ENCODE results near the gene NOVA2.

- no peak for TF ChIP-seq PATZ1 (CRISPR knock-in tag; IDR thresholded peaks at IDR 0.05; ENCODE audit: borderline replicate concordance)
- no peak for TF ChIP-seq RARB (CRISPR knock-in tag; IDR thresholded peaks at IDR 0.05)
- TF ChIP-seq TCF4 (CRISPR knock-in tag; IDR thresholded peaks at IDR 0.05; ENCODE audit: borderline replicate concordance) = no peak
- TF ChIP-seq ZFP3 (CRISPR knock-in tag; IDR thresholded peaks at IDR 0.05) = no peak
- TF ChIP-seq CSRNP3 (CRISPR knock-in tag; IDR thresholded peaks at IDR 0.05) = no peak
These were observed 621 bp downstream of the NOVA2 start for GRCh38 chr19:45972947-45973540.

Data from SK-N-SH treated with all-trans-retinoic acid at 6 μM for 48 hours (cell line).